ENCODE results near the gene TCF4. TPM values are rescaled to one million over a fixed set of nuclear protein-coding genes. Genes with fewer than 3 reads are reported as not detected.

Gene TCF4
- total RNA-seq, 6 donors from 2014 or later: 70.6 to 115 (median 92.4) TPM

GRCh38 chr18:55317864-55318263 is 270.1 kb downstream of the TCF4 start:
- no peak for DNase-seq
- peak overlapping the region; percentile 55 to 87 (median 84) for H3K27ac ChIP-seq
- no peaks in the 10 kb centered on the region for H3K9me3 ChIP-seq
- ATAC-seq (ENCODE audit: low FRiP score in 2 of 2): no peak
- no peaks in the 10 kb centered on the region for H3K27me3 ChIP-seq
- 59 to 65% methylated on average over 6 of the region's 6 CpGs for WGBS, 2 donors
- H3K36me3 ChIP-seq: no peaks in the 10 kb centered on the region
- TF ChIP-seq EP300 (IDR thresholded peaks at IDR 0.05): no peak
- no peak for TF ChIP-seq POLR2AphosphoS5 (IDR thresholded peaks at IDR 0.05)
- TF ChIP-seq POLR2A (IDR thresholded peaks at IDR 0.05): no peak
- TF ChIP-seq, protein P1, sequence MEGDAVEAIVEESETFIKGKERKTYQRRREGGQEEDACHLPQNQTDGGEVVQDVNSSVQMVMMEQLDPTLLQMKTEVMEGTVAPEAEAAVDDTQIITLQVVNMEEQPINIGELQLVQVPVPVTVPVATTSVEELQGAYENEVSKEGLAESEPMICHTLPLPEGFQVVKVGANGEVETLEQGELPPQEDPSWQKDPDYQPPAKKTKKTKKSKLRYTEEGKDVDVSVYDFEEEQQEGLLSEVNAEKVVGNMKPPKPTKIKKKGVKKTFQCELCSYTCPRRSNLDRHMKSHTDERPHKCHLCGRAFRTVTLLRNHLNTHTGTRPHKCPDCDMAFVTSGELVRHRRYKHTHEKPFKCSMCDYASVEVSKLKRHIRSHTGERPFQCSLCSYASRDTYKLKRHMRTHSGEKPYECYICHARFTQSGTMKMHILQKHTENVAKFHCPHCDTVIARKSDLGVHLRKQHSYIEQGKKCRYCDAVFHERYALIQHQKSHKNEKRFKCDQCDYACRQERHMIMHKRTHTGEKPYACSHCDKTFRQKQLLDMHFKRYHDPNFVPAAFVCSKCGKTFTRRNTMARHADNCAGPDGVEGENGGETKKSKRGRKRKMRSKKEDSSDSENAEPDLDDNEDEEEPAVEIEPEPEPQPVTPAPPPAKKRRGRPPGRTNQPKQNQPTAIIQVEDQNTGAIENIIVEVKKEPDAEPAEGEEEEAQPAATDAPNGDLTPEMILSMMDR (IDR thresholded peaks at IDR 0.05): no peak
- peaks cover 4 to 48% (median 17%) of the 10 kb centered on the region in 4 donors for H3K4me1 ChIP-seq
- H3K4me3 ChIP-seq: peak overlapping the region in 2 of 4 donors; percentile 10 to 19

- WGBS, 2 donors: 79 to 82% methylated on average over 1 of the region's 1 CpG
- no peak overlapping the region for H3K4me3 ChIP-seq
- H3K9me3 ChIP-seq: no peaks in the 10 kb centered on the region
- no peak for ATAC-seq (ENCODE audit: low FRiP score in 2 of 2)
- TF ChIP-seq, protein P1 (IDR thresholded peaks at IDR 0.05): no peak
- no peak for TF ChIP-seq POLR2AphosphoS5 (IDR thresholded peaks at IDR 0.05)
- H3K36me3 ChIP-seq: no peaks in the 10 kb centered on the region
- peaks cover 4 to 51% (median 15%) of the 10 kb centered on the region in 4 donors for H3K4me1 ChIP-seq
- H3K27ac ChIP-seq: peak overlapping the region in 3 of 4 donors; percentile 83 to 87 (median 84)
- no peaks in the 10 kb centered on the region for H3K27me3 ChIP-seq
- no peak for DNase-seq
Measured at GRCh38 chr18:55317324-55317723, 270.7 kb downstream of the TCF4 start.

GRCh38 chr18:55316486-55317184 is 271.4 kb downstream of the TCF4 start:
- Histone ChIP-seq H3K36me3 (no peaks in the 10 kb centered on the region), H3K9me3 (no peaks in the 10 kb centered on the region), H3K4me1 (peaks cover 4 to 58% (median 15%) of the 10 kb centered on the region in 4 donors), H3K4me3 (no peak overlapping the region), H3K27me3 (no peaks in the 10 kb centered on the region), H3K27ac (peak overlapping the region in 3 of 4 donors; percentile 83 to 87 (median 84))
- no peak for ATAC-seq (ENCODE audit: low FRiP score in 2 of 2)
- TF ChIP-seq, protein P1 (IDR thresholded peaks at IDR 0.05): no peak
- DNase-seq: no peak
- 38 to 42% methylated on average over 4 of the region's 4 CpGs for WGBS, 2 donors

DNA sequence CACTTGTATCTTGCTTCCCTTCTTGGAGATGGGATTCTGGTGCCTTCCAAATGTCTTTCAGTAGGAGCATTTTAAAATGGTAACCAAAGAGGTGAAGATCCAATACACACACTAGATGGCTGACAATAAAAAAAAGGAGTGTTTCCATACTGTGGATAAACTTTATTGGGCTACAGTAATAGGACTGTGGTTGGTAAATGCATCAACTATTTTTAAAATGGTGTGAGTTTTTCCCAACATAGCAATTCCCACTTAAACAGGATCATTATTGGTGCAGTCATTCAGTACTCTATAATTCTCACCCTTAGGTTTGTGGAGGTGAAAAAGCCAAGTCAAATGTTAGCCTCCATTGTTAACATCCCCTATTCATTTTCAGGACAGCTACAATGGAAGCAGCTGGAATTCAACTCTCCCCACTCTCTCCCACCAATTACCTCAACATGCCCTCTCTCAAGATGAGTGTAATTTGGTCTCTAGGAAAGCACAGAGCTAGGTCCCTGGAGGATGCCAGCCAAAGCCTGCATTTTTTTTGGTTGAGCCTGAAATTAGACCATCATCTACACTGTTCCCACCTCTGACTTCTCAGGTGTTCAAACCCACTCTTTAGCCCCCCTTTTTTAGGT is 273.3 kb downstream of the TCF4 start:
- Histone ChIP-seq H3K27me3 (no peaks in the 10 kb centered on the region), H3K9me3 (no peaks in the 10 kb centered on the region), H3K4me3 (no peak overlapping the region), H3K36me3 (no peaks in the 10 kb centered on the region), H3K4me1 (peaks cover 4 to 58% (median 15%) of the 10 kb centered on the region in 4 donors), H3K27ac (no peak overlapping the region)
- ATAC-seq (ENCODE audit: low FRiP score in 2 of 2): no peak
- no peak for DNase-seq
- TF ChIP-seq, protein P1 (IDR thresholded peaks at IDR 0.05): no peak
- TF ChIP-seq EP300 (IDR thresholded peaks at IDR 0.05) (no peak), POLR2AphosphoS5 (IDR thresholded peaks at IDR 0.05) (no peak), POLR2A (IDR thresholded peaks at IDR 0.05) (no peak)

DNA sequence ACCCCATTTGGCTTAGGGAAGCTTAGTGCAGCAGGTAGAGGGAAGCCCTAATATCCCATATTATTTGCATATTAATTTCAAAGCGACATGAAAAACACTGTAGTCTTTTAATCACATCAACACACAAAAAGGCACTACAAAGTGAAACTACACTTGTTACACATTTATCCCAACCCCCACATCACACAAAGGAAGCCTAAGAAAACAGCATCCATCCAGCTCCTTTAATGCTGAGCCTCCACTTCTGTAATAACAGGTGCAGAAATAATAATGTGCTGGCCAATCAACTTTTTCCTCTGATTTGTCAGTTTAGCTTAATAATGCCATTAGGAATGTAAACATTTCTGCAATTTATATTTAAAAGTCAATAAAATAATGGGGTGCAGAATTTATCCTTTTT is 274.0 kb downstream of the TCF4 start:
- Histone ChIP-seq H3K36me3 (no peaks in the 10 kb centered on the region), H3K4me3 (no peak overlapping the region), H3K27ac (peak overlapping the region in 1 of 4 donors; percentile 27), H3K27me3 (no peaks in the 10 kb centered on the region), H3K4me1 (peaks cover 2 to 55% (median 13%) of the 10 kb centered on the region in 4 donors), H3K9me3 (no peaks in the 10 kb centered on the region)
- TF ChIP-seq POLR2AphosphoS5 (IDR thresholded peaks at IDR 0.05) (no peak), EP300 (IDR thresholded peaks at IDR 0.05) (no peak), POLR2A (IDR thresholded peaks at IDR 0.05) (no peak)
- TF ChIP-seq, protein P1 (IDR thresholded peaks at IDR 0.05): no peak
- DNase-seq (no peak), ATAC-seq (ENCODE audit: low FRiP score in 2 of 2) (no peak)
- 52 to 66% methylated on average over 1 of the region's 1 CpG for WGBS, 2 donors

Measured in upper lobe of left lung (tissue), 6 donors.